ENCODE results near the gene ALKBH7.
"Not testable (repeated sequence)": the region's sequence is repeated elsewhere in the genome, so short reads cannot be mapped to it uniquely, and the experiment has no call there.

The ALKBH7 gene

GRCh38 chr19:6372594-6373095 lies at the start of gene ALKBH7:
ALKBH7 (plus strand) TSS chr19:6372794; CDS start chr19:6372821, 27 bp downstream.
- DNase-seq, result peak; percentile 93

- no peak for DNase-seq
These were observed 47.8 kb upstream of the ALKBH7 start for GRCh38 chr19:6324757-6325156.

- DNase-seq, result no peak
These were observed 47.0 kb upstream of the ALKBH7 start for GRCh38 chr19:6325614-6326013.

- DNase-seq, result no peak
These were observed 45.8 kb upstream of the ALKBH7 start for GRCh38 chr19:6326815-6327214.

- no peak for DNase-seq
These were observed 39.2 kb upstream of the ALKBH7 start, which contains the start of gene ACER1 for GRCh38 chr19:6333439-6333838. ACER1 (minus strand) TSS chr19:6333612; CDS start chr19:6333551, 61 bp downstream.

GRCh38 chr19:6334490-6335285 lies 37.9 kb upstream of the ALKBH7 start:
- DNase-seq, result no peak

GRCh38 chr19:6340493-6341201 lies 31.9 kb upstream of the ALKBH7 start:
- no peak for DNase-seq

- no peak for DNase-seq
These were observed 29.1 kb upstream of the ALKBH7 start for GRCh38 chr19:6343462-6343861.

GRCh38 chr19:6349271-6349670 lies 23.3 kb upstream of the ALKBH7 start:
- DNase-seq, result not testable (repeated sequence)

GRCh38 chr19:6350688-6351087 lies 21.9 kb upstream of the ALKBH7 start:
- no peak for DNase-seq

GRCh38 chr19:6352381-6353165 lies 20.0 kb upstream of the ALKBH7 start:
- no peak for DNase-seq

- no peak for DNase-seq
These were observed 18.4 kb upstream of the ALKBH7 start for GRCh38 chr19:6354098-6354674.

- not testable (repeated sequence) for DNase-seq
These were observed 17.1 kb upstream of the ALKBH7 start for GRCh38 chr19:6355321-6356040.

- no peak for DNase-seq
These were observed 15.4 kb upstream of the ALKBH7 start for GRCh38 chr19:6357174-6357573.

GRCh38 chr19:6358003-6358402 lies 14.6 kb upstream of the ALKBH7 start:
- no peak for DNase-seq

GRCh38 chr19:6359568-6360341 lies 12.8 kb upstream of the ALKBH7 start:
- DNase-seq, result no peak

GRCh38 chr19:6360445-6360844 lies 12.1 kb upstream of the ALKBH7 start:
- not testable (repeated sequence) for DNase-seq

GRCh38 chr19:6360857-6361216 lies 11.8 kb upstream of the ALKBH7 start:
- not testable (repeated sequence) for DNase-seq

- no peak for DNase-seq
These were observed 10.6 kb upstream of the ALKBH7 start for GRCh38 chr19:6362027-6362350.

- DNase-seq, result peak; percentile 24
These were observed 10.2 kb upstream of the ALKBH7 start for GRCh38 chr19:6362351-6362801.

- no peak for DNase-seq
These were observed 8.2 kb upstream of the ALKBH7 start for GRCh38 chr19:6364353-6364752.

Data from activated CD4-positive, alpha-beta T cell treated with anti-CD3 and anti-CD28 coated beads, Interleukin-2, amount 50 U/mL, for 1 hour (primary cell).